Activated naive CD4-positive, alpha-beta T cell treated with anti-CD3 and anti-CD28 coated beads for 36 hours (primary cell): ENCODE results near the gene GOLGA6L25. TPM values are rescaled to one million over a fixed set of nuclear protein-coding genes. Genes with fewer than 3 reads are reported as not detected.
A peak's percentile ranks its signal among the peaks of the same experiment; 100 is the strongest.
"Not testable (repeated sequence)": the region's sequence is repeated elsewhere in the genome, so short reads cannot be mapped to it uniquely, and the experiment has no call there.

ENCODE experiments used
- CTCF ChIA-PET: fragments of 350-600 bp; sonication (Branson Sonifier 250); formaldehyde crosslinking; loops from one replicate; lab custom pipeline; 2021; ENCODE audit warnings: antibody characterized with exemption; lab: Charles Lee
- DNase-seq: peaks from one replicate; pipeline ENCODE4 v3.0.0-alpha.2; 2020
- H3K27ac Mint-ChIP-seq: one replicate; pipeline ENCODE4 v1.8.0; 2021; ENCODE audit warnings: mild to moderate bottlenecking, mixed read lengths
- H3K27me3 Mint-ChIP-seq: one replicate; pipeline ENCODE4 v1.8.0; 2021; ENCODE audit warnings: low read depth, mixed read lengths
- H3K36me3 Mint-ChIP-seq: one replicate; pipeline ENCODE4 v1.8.0; 2021; ENCODE audit warnings: low read depth, mixed read lengths
- H3K4me1 Mint-ChIP-seq: one replicate; pipeline ENCODE4 v1.8.0; 2021; ENCODE audit warnings: low read depth, mixed read lengths
- H3K4me3 Mint-ChIP-seq: one replicate; pipeline ENCODE4 v1.8.0; 2021; ENCODE audit warnings: mild to moderate bottlenecking, moderate library complexity, mixed read lengths
- H3K9me3 Mint-ChIP-seq: one replicate; pipeline ENCODE4 v1.8.0; 2021; ENCODE audit warnings: mixed read lengths
- intact Hi-C: fragments of 100-400 bp; cut with micrococcal nuclease; formaldehyde crosslinking; loops from one replicate; pipeline ENCODE4 v1.15.1; 2023
- total RNA-seq, 2 experiments: library from RNA; stranded (reverse); gene quantifications; one replicate each; pipeline ENCODE4 v1.2.3, GENCODE V29; 2021

Gene GOLGA6L25
- not detected for total RNA-seq

DNA sequence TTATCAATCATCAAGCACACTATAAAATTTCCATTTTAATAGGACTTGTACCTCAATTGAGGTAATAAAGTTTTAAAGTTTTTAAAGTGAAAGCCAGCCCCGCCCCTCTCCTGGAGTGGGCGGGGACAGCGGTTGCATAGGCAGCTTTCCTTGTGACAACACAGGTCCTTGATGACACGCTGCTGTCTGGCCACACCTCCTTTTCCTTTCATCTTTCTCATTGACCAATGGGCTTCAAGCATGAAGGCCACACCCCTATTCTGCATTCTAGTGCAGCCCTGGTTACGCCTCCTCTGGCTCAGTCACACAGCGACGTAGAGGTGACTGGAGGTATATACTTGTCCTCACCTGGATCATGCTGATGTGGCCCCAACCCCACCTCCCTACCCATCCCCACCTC is at the start of gene GOLGA6L25:
TSS of gene GOLGA6L25 (plus strand) at position 301 of the 400 bp plus-strand sequence. CDS start at position 362, 61 bp downstream.
- H3K9me3 Mint-ChIP-seq, H3K27ac Mint-ChIP-seq, H3K27me3 Mint-ChIP-seq, H3K36me3 Mint-ChIP-seq, CTCF ChIA-PET, intact Hi-C loops, H3K4me1 Mint-ChIP-seq, H3K4me3 Mint-ChIP-seq, DNase-seq: not testable (repeated sequence)

DNA sequence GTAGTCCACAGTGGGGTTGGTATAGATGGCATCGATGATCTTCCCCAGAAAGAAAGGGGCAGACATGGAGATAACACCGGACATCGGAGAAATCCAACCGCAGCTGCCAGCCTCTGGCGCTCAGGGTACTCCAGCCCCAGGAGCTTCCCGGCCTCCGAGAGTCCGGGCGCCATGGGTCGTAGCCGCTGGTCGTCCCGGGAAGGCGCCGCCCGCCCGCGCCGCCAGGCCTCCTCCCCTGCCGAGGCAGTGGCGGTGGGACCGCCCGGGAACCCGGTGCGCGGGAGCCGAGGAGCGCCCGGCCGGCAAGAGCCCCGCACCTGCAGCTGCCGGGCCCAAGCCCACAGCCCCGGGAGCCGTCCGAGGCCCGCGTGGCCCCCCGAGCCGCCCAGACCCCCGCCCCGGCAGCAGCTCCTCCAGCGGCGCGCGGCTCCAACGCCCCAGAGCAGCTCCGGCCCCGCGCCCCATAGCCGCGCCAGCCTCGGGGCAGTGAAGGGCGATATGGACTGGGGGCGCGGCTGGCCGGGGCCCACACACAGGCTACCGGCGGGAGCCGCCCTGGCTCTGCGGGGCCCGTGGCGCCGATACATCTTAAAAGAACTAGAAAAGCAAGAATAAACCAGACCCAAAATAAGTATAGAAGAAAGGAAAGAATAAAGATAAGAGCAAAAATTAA is 45.0 kb upstream of the GOLGA6L25 start:
- CTCF ChIA-PET, intact Hi-C loops, H3K27ac Mint-ChIP-seq, H3K27me3 Mint-ChIP-seq, H3K4me3 Mint-ChIP-seq, H3K4me1 Mint-ChIP-seq, H3K9me3 Mint-ChIP-seq, DNase-seq, H3K36me3 Mint-ChIP-seq: not testable (repeated sequence)

GRCh38 chr15:28514128-28514527 is 39.2 kb upstream of the GOLGA6L25 start:
- CTCF ChIA-PET, H3K4me1 Mint-ChIP-seq, H3K4me3 Mint-ChIP-seq, intact Hi-C loops, H3K36me3 Mint-ChIP-seq, H3K9me3 Mint-ChIP-seq, DNase-seq, H3K27me3 Mint-ChIP-seq, H3K27ac Mint-ChIP-seq: not testable (repeated sequence)

DNA sequence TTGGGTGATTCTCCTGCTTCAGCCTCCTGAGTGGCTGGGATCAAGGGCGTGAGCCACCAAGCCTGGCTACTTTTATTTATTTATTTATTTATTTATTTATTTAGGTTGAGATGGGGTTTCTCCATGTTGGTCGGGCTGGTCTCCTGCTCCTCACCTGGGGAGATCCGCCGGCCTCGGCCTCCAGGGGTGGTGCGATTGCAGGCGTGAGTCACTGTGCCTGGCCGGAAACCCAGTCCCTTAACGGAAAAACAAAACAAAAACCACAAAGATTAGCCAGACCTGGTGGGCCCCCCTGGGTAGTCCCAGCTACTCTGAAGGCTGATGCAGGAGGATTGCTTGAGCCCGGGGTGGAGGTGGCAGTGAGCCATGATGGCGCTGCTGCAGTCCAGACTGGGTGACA is 38.2 kb upstream of the GOLGA6L25 start:
- H3K4me3 Mint-ChIP-seq, CTCF ChIA-PET, intact Hi-C loops, H3K27me3 Mint-ChIP-seq, H3K4me1 Mint-ChIP-seq, H3K36me3 Mint-ChIP-seq, H3K27ac Mint-ChIP-seq, H3K9me3 Mint-ChIP-seq, DNase-seq: not testable (repeated sequence)

DNA sequence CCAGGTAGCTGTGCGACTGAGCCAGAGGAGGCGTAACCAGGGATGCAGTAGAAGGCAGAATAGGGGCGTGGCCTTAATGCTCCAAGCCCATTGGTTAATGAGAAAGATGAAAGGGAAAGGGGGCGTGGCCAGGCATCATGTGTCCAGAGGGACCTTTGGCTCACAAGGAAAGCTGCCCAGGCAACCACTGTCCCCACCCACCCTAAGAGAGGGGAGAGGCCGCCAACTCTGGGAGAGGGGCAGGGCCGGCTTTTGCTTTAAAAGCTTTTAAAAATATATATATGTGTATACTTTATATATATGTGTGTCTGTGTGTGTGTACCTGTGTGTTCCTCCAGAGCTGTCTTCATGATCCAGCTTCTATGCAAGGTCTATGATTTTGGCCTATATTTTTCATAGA is 20.4 kb upstream of the GOLGA6L25 start, which contains the start of gene GOLGA8G:
TSS of gene GOLGA8G (minus strand) at position 18 of the 400 bp plus-strand sequence. CDS start 62 bp downstream, outside the sequence.
- H3K36me3 Mint-ChIP-seq, intact Hi-C loops, H3K4me1 Mint-ChIP-seq, H3K9me3 Mint-ChIP-seq, CTCF ChIA-PET, DNase-seq, H3K27ac Mint-ChIP-seq, H3K27me3 Mint-ChIP-seq, H3K4me3 Mint-ChIP-seq: not testable (repeated sequence)

DNA sequence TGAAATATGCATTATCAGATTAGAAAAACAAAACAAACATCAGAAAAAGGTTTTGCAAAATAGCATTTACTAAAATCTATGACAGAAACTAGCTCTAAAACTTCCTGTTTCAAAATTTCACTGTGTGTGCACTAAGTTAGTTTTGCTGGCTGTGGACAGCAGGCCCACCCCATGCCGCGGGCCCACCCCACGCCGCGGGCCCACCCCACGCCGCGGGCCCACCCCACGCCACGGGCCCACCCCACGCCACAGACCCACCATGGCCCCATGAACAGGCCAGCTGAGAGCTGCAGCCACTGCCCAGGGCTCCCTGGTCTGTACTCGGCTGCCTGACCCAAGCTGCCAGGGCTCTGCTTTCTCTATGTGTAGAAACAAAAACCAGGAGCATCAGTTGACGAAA is 20.0 kb downstream of the GOLGA6L25 start:
- H3K27me3 Mint-ChIP-seq, H3K27ac Mint-ChIP-seq, intact Hi-C loops, DNase-seq, CTCF ChIA-PET, H3K9me3 Mint-ChIP-seq, H3K4me3 Mint-ChIP-seq, H3K4me1 Mint-ChIP-seq, H3K36me3 Mint-ChIP-seq: not testable (repeated sequence)

GRCh38 chr15:28588977-28589606 is 35.7 kb downstream of the GOLGA6L25 start:
- intact Hi-C loops, DNase-seq, H3K36me3 Mint-ChIP-seq, H3K9me3 Mint-ChIP-seq, CTCF ChIA-PET, H3K27ac Mint-ChIP-seq, H3K27me3 Mint-ChIP-seq, H3K4me3 Mint-ChIP-seq, H3K4me1 Mint-ChIP-seq: not testable (repeated sequence)

DNA sequence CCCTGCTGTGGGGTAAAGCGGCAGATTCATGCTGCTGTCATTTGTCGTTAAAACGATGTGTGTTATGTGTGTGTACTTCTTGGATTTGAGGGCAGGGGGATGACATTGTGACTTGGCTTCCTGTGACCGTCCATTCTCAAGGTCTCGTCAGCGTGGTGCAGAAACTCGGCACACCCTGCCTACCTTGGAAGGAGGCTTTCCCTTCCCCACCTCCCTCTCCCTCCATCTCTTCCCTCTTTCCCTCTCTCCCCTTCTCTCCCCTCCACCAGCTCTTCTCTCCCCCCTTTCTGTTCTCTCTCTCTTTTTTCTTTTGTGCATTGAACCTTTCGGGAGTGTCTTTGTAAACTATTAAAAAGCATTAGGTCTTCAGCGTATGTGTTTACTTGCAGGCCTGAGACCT is 36.4 kb downstream of the GOLGA6L25 start:
- H3K27ac Mint-ChIP-seq: peak overlapping the region; percentile 53
- intact Hi-C loops, H3K4me1 Mint-ChIP-seq, H3K36me3 Mint-ChIP-seq, CTCF ChIA-PET, H3K27me3 Mint-ChIP-seq, H3K9me3 Mint-ChIP-seq: not testable (repeated sequence)
- peak overlapping the region; percentile 94 for H3K4me3 Mint-ChIP-seq
- peak; percentile 5 for DNase-seq

DNA sequence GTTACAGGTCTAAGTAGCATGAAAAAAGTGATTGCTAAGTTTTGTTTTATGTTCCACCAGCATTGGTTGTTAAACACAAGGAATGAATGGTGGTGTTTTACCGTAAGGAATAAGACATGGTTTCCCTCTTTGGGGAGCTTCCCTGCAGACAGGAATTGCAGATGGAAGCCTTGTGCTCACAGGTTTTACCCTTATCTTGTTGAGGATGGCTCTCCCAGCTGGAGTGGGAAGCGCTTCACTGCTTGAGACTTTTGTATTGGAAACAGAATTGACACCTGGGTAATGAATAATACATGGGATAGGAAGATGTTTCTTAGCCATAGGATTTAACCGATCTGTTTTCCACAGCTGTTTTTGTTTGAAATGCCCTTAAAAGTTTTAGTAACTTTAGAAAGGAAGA is 39.0 kb downstream of the GOLGA6L25 start:
- H3K9me3 Mint-ChIP-seq, H3K27me3 Mint-ChIP-seq, H3K4me1 Mint-ChIP-seq, intact Hi-C loops, CTCF ChIA-PET, H3K4me3 Mint-ChIP-seq, H3K27ac Mint-ChIP-seq, DNase-seq, H3K36me3 Mint-ChIP-seq: not testable (repeated sequence)

GRCh38 chr15:28593424-28594129 is 40.2 kb downstream of the GOLGA6L25 start:
- H3K4me1 Mint-ChIP-seq, CTCF ChIA-PET, DNase-seq, H3K36me3 Mint-ChIP-seq, H3K9me3 Mint-ChIP-seq, H3K4me3 Mint-ChIP-seq, H3K27me3 Mint-ChIP-seq, intact Hi-C loops, H3K27ac Mint-ChIP-seq: not testable (repeated sequence)

DNA sequence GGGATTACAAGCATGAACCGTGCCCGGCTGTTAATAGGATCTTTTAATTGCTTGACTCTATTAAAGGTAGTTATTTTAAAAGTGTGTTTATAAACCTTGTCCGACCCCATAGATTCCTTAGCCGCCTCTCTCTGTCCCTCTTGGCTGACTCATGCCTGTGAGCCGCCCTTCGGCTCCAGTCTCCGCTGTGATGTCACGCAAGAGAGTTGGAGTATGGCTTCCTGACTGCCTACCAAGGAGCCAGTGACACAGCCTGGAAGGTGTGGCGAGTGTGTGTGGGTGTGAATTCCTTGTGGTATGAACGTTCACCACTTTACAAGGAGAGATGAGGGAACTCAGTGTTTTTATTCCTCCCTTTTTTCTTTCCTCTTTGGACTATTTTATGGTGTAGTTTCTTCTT is 44.1 kb downstream of the GOLGA6L25 start:
- H3K27me3 Mint-ChIP-seq, CTCF ChIA-PET, H3K36me3 Mint-ChIP-seq, intact Hi-C loops, H3K4me3 Mint-ChIP-seq, H3K9me3 Mint-ChIP-seq, DNase-seq, H3K27ac Mint-ChIP-seq, H3K4me1 Mint-ChIP-seq: not testable (repeated sequence)

- H3K27me3 Mint-ChIP-seq, H3K27ac Mint-ChIP-seq, H3K4me3 Mint-ChIP-seq, H3K4me1 Mint-ChIP-seq, H3K36me3 Mint-ChIP-seq, CTCF ChIA-PET, intact Hi-C loops, DNase-seq, H3K9me3 Mint-ChIP-seq: not testable (repeated sequence)
These were observed 44.8 kb downstream of the GOLGA6L25 start for GRCh38 chr15:28598209-28598608.

- H3K4me3 Mint-ChIP-seq, H3K36me3 Mint-ChIP-seq, H3K4me1 Mint-ChIP-seq, H3K27ac Mint-ChIP-seq, intact Hi-C loops, H3K27me3 Mint-ChIP-seq, H3K9me3 Mint-ChIP-seq, DNase-seq, CTCF ChIA-PET: not testable (repeated sequence)
These were observed 48.8 kb downstream of the GOLGA6L25 start for GRCh38 chr15:28602152-28602551.
